GM23338 (cell line): ENCODE measurements around the gene GPR50.

Experiments used
- CTCF ChIP-seq, 2 experiments: fragments of 200-600 bp in 1 of 2; sonication (generic) in 1 of 2; conservative IDR thresholded peaks; 2 replicates each; pipeline versions ENCODE4 v1.5.1 to v1.6.1; 2016 to 2017; ENCODE audit warnings: antibody characterized with exemption in 2 of 2, low read depth in 2 of 2, mild to moderate bottlenecking in 2 of 2, moderate library complexity in 1 of 2
- ETS1 ChIP-seq: IDR thresholded peaks from 2 replicates; pipeline ENCODE4 v1.6.1; 2016; ENCODE audit warnings: antibody characterized with exemption
- EZH2 ChIP-seq: fragments of 200-600 bp; sonication (generic); IDR thresholded peaks from one replicate; pipeline ENCODE4 v1.8.0; 2017; ENCODE audit warnings: antibody characterized with exemption, mild to moderate bottlenecking, low read depth; ENCODE audit not compliant: unreplicated experiment
- JUNB ChIP-seq: IDR thresholded peaks from one replicate; pipeline ENCODE4 v1.6.1; 2016; ENCODE audit warnings: antibody characterized with exemption; ENCODE audit not compliant: unreplicated experiment
- POLR2AphosphoS5 ChIP-seq: IDR thresholded peaks from 2 replicates; pipeline ENCODE4 v1.6.1; 2016; ENCODE audit warnings: antibody characterized with exemption, low read depth
- REST ChIP-seq: IDR thresholded peaks from one replicate; pipeline ENCODE4 v1.6.1; 2018; ENCODE audit warnings: antibody characterized with exemption; ENCODE audit not compliant: unreplicated experiment
- ZNF331 ChIP-seq: fragments of 250-450 bp; sonication (Bioruptor Pico); IDR thresholded peaks from 2 replicates; pipeline ENCODE4 v1.5.0; 2020; ENCODE audit warnings: low read depth, mild to moderate bottlenecking, moderate library complexity

- peak; percentile 62 to 74 for TF ChIP-seq CTCF (conservative IDR thresholded peaks at IDR 0.05; ENCODE audit: low read depth in 2 of 2)
- peak; percentile 41 for TF ChIP-seq EZH2
- TF ChIP-seq POLR2AphosphoS5, result no peak
- no peak for TF ChIP-seq ETS1
- no peak for TF ChIP-seq REST
- TF ChIP-seq ZNF331, result no peak
- no peak for TF ChIP-seq JUNB
Observed at GRCh38 chrX:151174581-151175282, 1.7 kb upstream of the GPR50 start.
